Ishikawa (cell line): ENCODE data around the gene PLEKHA7.

Experiments
- CEBPB ChIP-seq: IDR thresholded peaks from 2 replicates; pipeline ENCODE4 v1.6.1; 2012
- CREB1 ChIP-seq: IDR thresholded peaks from 2 replicates; pipeline ENCODE4 v1.6.1; 2012; ENCODE audit warnings: low read depth
- EGR1 ChIP-seq: IDR thresholded peaks from 2 replicates; pipeline ENCODE4 v1.6.1; 2012
- EP300 ChIP-seq: IDR thresholded peaks from 2 replicates; pipeline ENCODE4 v1.6.1; 2012; ENCODE audit warnings: borderline replicate concordance
- FOXM1 ChIP-seq: IDR thresholded peaks from 2 replicates; pipeline ENCODE4 v1.6.1; 2012; ENCODE audit warnings: low read depth, borderline replicate concordance
- NFIC ChIP-seq: IDR thresholded peaks from 2 replicates; pipeline ENCODE4 v1.6.1; 2012
- RAD21 ChIP-seq: IDR thresholded peaks from 2 replicates; pipeline ENCODE4 v1.6.1; 2012; ENCODE audit warnings: low read depth
- TAF1 ChIP-seq: IDR thresholded peaks from 2 replicates; pipeline ENCODE4 v1.6.1; 2012; ENCODE audit warnings: low read depth, mild to moderate bottlenecking
- TCF12 ChIP-seq: IDR thresholded peaks from 2 replicates; pipeline ENCODE4 v1.6.1; 2012; ENCODE audit warnings: low read depth
- TEAD4 ChIP-seq: IDR thresholded peaks from 2 replicates; pipeline ENCODE4 v1.6.1; 2012
- YY1 ChIP-seq: IDR thresholded peaks from 2 replicates; pipeline ENCODE4 v1.6.1; 2012; ENCODE audit warnings: low read depth
- ZBTB7A ChIP-seq: IDR thresholded peaks from 2 replicates; pipeline ENCODE4 v1.6.1; 2012; ENCODE audit warnings: low read depth
- TF ChIP-seq, protein P1 (sequence below): IDR thresholded peaks from 2 replicates; pipeline ENCODE4 v1.6.1; 2012
- TF ChIP-seq, protein P2 (sequence below): IDR thresholded peaks from 2 replicates; pipeline ENCODE4 v1.6.1; 2012
- TF ChIP-seq, protein P3 (sequence below): IDR thresholded peaks from 2 replicates; pipeline ENCODE4 v1.6.1; 2012; ENCODE audit warnings: low read depth, mild to moderate bottlenecking

Gene PLEKHA7

DNA sequence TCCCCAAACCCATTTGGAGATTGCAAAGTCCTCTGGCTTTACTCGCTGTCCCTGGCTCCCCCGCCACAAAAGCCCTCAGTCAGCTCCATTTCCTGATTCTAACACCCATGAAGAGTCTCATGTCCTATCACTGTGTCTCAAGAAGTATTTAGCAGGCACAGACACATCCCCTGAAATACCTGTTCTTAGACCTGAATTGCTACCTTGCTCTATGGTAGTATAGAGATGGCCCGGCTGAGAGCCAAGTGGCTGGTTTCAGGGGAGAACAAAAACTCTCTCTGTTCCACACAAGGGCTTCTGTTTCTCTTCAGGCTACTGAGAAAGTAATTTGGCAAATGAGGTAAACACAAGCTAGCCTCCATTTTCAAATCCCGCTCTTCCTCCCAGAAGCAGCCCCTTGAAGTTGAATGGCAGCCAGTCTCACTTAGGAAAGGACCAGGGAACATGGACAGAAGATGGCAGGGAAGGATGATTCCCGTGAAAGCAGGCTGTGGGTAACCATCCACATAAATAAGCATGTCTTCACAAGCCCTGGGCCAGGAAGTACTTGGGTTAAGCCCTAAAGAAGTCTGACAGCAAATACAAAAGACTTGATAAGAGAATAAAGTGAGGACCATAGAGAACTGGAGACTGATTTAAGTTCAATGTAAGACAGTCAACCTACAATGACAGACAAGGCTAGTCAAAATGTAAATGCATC, 138.0 kb downstream of the PLEKHA7 start:
- no peak for TF ChIP-seq TCF12
- no peak for TF ChIP-seq CREB1
- TF ChIP-seq CEBPB: no peak
- no peak for TF ChIP-seq RAD21
- TF ChIP-seq, protein P1, sequence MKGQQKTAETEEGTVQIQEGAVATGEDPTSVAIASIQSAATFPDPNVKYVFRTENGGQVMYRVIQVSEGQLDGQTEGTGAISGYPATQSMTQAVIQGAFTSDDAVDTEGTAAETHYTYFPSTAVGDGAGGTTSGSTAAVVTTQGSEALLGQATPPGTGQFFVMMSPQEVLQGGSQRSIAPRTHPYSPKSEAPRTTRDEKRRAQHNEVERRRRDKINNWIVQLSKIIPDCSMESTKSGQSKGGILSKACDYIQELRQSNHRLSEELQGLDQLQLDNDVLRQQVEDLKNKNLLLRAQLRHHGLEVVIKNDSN: no peak
- no peak for TF ChIP-seq YY1
- no peak for TF ChIP-seq EGR1
- no peak for TF ChIP-seq ZBTB7A
- TF ChIP-seq, protein P2, sequence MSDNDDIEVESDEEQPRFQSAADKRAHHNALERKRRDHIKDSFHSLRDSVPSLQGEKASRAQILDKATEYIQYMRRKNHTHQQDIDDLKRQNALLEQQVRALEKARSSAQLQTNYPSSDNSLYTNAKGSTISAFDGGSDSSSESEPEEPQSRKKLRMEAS: no peak
- no peak for TF ChIP-seq TAF1
- TF ChIP-seq, protein P3, sequence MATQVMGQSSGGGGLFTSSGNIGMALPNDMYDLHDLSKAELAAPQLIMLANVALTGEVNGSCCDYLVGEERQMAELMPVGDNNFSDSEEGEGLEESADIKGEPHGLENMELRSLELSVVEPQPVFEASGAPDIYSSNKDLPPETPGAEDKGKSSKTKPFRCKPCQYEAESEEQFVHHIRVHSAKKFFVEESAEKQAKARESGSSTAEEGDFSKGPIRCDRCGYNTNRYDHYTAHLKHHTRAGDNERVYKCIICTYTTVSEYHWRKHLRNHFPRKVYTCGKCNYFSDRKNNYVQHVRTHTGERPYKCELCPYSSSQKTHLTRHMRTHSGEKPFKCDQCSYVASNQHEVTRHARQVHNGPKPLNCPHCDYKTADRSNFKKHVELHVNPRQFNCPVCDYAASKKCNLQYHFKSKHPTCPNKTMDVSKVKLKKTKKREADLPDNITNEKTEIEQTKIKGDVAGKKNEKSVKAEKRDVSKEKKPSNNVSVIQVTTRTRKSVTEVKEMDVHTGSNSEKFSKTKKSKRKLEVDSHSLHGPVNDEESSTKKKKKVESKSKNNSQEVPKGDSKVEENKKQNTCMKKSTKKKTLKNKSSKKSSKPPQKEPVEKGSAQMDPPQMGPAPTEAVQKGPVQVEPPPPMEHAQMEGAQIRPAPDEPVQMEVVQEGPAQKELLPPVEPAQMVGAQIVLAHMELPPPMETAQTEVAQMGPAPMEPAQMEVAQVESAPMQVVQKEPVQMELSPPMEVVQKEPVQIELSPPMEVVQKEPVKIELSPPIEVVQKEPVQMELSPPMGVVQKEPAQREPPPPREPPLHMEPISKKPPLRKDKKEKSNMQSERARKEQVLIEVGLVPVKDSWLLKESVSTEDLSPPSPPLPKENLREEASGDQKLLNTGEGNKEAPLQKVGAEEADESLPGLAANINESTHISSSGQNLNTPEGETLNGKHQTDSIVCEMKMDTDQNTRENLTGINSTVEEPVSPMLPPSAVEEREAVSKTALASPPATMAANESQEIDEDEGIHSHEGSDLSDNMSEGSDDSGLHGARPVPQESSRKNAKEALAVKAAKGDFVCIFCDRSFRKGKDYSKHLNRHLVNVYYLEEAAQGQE: no peak
- no peak for TF ChIP-seq NFIC
- no peak for TF ChIP-seq EP300
- TF ChIP-seq FOXM1: no peak
- no peak for TF ChIP-seq TEAD4

DNA sequence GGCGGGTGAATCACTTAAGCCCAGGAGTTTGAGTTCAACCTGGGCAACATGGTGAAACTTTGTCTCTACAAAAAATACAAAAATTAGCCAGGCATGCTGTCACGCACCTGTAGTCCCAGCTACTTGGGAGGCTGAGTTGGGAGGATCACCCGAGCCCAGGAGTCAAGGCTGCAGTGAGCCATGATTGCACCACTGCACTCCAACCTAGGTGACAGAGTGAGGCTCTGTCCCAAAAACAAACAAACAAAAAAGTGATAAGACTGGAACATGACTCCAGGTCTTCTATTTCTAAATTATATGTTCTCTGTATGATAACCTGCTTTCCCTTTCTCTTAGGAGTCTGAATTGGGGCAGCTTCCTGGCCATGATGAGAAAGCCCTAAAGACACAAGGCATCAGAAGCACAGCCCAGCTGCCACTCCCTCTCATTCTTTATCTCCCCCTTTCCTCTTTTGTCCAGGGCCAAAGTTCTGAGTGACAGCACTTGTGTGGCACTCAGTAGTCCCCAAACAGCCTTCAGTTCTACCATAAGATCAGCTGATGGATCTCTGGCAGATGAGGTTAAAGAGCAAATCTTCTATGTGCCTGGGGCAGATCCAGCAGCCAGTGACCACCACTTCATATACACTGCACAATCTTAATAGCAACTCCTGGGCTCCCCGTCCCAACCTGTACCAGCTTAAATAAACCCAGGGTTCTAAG, 139.8 kb downstream of the PLEKHA7 start:
- TF ChIP-seq NFIC: no peak
- TF ChIP-seq CEBPB: no peak
- TF ChIP-seq EGR1: no peak
- no peak for TF ChIP-seq RAD21
- TF ChIP-seq TCF12: no peak
- TF ChIP-seq, protein P2: no peak
- TF ChIP-seq, protein P1: no peak
- TF ChIP-seq YY1: no peak
- no peak for TF ChIP-seq EP300
- no peak for TF ChIP-seq CREB1
- TF ChIP-seq, protein P3: no peak
- TF ChIP-seq ZBTB7A: no peak
- TF ChIP-seq TEAD4: no peak
- TF ChIP-seq TAF1: no peak
- TF ChIP-seq FOXM1: no peak

DNA sequence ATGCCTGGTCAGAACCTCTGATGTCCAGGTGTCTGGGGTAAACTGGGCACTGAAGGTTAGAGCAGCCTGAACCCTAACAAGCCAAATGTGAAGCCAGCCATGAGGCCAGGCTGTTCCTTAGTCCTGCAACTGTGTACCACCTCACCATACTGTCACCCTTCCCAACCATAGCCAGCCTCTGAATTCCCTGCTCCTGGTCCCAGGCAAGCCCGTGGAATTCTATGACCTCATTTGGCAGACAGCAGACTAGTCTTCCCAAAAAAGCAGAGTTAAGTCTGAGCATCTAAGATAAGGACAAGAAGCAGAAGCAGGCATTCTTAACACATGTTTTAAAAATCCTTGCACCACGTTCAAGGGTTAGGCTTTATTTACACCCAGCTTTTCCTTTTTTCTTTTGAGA, 140.9 kb downstream of the PLEKHA7 start:
- no peak for TF ChIP-seq TCF12

DNA sequence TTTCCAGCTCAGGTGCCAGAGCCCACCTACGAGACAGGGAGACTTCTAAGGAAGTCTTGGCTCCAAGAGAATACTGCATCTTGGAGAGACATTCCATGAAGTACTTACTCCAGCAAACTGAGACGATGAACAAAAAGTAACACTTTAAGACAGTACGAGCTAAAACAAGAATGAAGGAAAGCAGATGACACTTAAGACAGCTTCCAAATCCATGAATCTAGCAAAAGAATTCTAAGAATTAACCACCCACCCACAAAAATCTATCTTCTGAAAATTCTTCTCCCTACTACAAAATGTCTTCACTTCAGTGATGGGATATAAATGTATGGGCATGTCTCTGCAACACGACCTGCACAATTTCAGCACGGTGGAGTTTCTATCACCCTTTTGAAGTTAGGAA, 142.8 kb downstream of the PLEKHA7 start:
- no peak for TF ChIP-seq TCF12
- TF ChIP-seq EGR1: no peak
- TF ChIP-seq, protein P1: no peak
- TF ChIP-seq RAD21: no peak
- no peak for TF ChIP-seq YY1
- no peak for TF ChIP-seq EP300
- no peak for TF ChIP-seq FOXM1
- no peak for TF ChIP-seq ZBTB7A
- TF ChIP-seq, protein P2: no peak
- TF ChIP-seq NFIC: no peak
- no peak for TF ChIP-seq CREB1
- no peak for TF ChIP-seq TAF1
- TF ChIP-seq, protein P3: no peak
- TF ChIP-seq CEBPB: no peak
- TF ChIP-seq TEAD4: no peak
